Activated T-cell treated with anti-CD3 and anti-CD28 coated beads for 4 hours (primary cell): Measurements from ENCODE around the gene ADAMTS3.

Experiments
- DNase-seq: peaks from one replicate; pipeline ENCODE4 v3.0.0-alpha.2; 2020

ADAMTS3 gene

DNA sequence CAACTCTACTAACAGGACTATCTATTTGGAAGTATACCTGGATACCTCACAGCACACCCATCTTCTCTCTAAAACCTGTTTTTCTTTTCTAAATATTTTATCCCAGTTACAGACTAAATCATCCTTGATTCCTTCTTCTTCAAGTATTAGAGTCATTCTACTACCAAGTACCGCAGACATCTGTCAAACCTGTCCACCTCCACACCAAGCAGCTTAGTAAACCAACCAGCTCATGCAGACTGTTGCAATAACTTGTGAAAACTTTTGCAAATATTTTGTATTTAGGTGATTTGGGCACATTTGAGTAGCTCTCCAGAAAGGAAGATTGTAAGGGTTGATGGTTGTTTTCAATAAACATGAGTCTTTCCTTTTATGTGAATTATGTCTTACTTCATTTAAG is 238.6 kb downstream of the ADAMTS3 start:
- DNase-seq, result no peak

DNA sequence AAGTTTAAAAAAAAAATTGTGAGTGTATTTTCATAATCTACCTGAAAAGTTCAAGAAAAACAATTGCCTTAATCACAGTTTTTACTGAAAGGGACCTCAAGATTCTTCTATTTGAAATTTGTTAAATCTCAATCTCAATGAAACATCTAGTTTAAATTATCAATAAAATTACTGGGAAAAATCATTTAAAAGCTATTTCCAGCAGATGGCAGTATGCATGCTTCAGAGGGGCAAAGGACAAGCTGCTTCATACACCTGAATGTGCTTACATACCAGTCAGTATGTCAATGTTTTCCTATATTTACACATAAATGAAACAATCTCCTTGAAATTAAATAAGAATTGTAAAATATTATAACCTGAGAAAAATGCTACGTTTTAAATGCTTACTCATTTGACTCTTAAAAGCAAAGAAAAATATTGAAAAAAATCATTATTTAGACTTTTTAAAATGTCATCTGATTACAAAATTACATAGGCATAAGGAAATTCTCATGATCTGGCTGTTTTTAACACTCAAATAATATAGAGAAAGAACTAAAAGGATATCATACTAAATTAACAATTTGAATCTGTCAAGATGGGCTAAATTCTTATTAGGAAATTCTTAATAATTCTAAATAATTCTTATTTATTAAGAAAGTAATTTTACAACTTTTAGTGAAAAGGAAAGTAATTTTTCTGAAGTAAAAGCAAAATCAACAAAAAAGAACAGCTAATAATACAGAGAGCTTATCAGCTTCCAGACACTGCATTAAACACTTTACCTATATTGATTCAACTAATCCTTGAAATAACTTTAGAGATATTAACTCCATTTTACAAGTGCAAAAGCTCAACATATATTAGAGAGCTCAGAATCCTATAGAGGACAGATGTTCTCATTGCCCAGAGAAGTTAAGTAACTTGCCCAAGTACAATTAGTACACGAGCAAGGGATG is 242.1 kb downstream of the ADAMTS3 start:
- no peak for DNase-seq

DNA sequence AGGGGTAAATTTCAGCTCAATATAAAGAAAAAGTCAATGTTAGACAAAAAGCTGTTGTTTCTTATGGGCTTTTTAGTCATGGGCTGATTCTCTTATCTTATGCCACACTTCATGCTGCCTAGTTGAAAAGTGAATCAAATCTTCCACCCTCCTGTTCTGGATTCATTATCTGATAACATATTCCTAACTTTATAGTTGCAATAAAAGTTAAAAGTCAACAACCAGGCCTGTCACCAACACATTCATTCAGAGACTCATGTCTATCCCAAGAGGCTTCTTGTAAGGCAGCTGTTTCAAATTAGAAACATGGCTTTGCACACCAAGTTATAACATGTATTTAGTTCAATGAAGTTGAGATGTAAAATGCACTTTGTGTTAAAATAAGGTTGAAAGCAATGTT is 243.8 kb downstream of the ADAMTS3 start:
- no peak for DNase-seq

DNA sequence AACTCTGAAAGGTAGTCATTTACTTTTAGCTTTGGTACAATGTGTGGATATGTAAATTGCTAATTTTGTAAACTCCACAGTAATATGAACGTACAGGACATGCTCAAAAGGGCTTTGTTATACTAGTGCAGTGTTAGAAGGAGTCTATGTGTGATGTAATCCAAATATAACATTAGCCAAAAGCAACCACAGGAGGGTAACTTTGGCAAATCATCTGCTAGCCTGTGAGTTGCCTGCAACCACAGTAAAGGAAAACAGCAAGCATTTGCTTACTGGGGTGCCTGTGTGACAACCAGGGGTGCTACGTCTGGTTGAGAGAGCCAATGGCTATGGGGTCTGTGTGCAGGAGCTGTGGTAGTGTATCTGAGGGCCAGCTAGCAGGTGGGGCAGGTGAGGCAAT is 245.8 kb downstream of the ADAMTS3 start:
- no peak for DNase-seq

DNA sequence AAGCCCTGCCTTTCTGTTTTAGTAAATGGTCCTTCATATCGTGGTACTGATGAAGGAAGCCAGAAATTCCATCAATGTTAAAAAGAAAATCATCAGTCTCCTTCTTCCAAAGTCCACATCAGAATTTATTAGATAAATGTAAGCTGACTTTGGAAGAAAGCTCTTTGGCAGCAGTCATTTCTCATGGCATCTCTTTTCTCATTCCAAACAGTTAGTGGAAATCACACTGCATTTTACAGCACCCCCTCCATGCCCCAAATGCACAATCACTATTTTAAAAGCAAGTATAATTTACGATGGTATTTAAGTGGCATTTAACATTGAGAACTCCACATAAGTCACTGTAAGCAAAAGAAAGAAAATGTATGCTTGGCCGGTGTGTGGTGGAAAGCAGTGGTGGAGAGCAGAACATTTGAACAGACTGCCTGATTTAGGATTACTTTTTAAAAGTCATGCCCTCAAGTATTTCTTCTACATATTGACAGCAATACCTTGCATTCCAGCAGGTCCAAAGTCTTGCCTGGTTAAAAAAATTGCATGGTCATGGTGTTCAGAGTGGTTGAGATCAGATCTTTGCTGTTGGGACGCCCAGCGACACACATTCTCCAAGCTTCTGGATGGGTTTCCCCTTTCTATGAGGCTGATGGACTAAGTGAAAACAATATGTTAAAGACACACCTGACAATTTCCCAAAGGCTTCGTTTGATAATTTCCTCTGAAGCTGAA is 248.6 kb downstream of the ADAMTS3 start:
- DNase-seq, result no peak

DNA sequence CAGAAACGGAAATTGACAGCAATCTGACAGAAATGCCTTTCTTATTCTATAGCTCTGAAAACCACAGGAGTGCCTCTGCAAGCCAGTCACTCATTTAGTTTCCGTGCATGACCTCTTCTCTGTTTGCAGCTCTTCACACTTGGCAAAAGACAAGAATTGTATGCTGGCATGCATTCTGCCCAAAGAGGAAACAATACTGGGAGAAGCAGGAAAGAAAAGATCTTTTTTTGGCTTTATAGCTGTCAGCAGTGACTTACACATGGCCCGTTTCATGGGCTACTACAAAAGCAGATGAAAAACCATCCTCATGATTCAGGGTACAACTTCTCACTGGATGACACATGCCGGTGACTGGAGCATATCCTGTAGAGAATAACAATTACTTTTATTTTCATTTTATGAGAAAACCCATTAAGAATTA is 249.4 kb downstream of the ADAMTS3 start:
- DNase-seq, result no peak

DNA sequence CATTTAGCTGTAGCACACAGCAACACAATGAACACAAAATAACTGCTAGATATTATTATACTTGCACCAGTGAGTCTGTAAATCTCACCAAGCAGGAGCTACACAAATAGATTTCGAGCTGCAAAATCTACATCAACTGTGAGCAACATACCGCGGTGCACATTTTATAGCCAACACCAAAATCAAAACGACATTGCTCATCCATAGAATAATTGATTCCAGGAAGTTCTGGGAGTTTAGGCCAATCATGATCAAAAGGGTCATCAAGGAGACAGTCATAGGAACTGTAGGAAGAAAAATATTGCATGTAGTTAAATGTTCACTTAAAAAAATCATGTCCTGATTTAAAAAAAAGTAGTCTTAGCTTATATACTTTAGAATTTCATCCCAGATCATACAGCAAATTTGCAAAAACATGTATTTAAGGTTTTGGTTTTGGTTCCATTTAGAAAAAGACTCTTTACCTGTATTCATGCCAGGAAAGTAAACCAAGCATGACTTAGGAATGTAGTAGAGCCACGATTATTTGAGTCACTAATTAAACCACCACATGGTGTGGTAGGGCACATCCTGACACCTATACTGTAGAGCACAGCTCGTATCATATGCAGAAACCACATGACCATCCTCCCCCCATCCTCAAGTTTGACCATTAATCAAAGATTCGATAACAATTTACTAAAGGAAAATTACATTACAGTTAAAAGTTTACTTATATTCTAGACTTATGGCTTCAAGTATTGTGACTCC is 250.4 kb downstream of the ADAMTS3 start:
- DNase-seq, result no peak

DNA sequence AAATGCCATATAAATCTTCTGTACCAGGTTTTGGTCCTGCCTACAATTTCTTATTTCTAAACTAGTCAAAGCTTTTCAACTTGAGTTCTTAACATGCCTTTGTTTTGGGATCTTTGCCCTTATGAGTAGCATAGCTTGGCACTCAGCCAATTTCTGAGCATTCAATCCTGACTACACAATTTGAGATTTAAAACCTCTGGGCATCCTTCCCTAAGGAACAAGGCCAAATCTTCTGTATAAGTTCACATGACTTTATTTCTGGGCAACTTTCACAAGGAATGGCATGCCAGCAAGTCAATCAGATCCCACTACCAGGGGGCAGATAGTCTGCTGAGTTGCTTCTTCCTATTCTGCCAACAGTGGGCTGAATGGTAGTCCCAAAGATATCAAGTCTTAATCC is 254.2 kb downstream of the ADAMTS3 start:
- DNase-seq, result no peak

DNA sequence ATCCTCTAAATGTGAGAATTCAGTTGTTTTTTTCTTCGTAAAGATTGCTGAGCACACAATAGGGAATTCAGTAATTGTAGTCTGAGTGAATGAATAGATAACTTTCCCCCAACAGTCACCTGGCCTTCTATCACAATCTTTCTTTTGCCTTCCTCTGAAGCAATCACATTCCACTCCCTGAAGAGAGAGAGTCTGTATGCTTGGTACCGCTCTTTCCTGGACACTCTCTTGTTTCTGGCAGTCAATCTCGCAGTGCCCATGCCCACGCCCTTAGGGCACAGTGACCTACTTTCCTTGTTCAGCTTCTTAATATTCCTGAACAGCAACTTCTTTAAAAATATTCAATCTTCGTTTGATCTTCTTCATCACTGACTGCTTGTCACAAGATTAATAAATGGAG is 255.9 kb downstream of the ADAMTS3 start:
- no peak for DNase-seq

DNA sequence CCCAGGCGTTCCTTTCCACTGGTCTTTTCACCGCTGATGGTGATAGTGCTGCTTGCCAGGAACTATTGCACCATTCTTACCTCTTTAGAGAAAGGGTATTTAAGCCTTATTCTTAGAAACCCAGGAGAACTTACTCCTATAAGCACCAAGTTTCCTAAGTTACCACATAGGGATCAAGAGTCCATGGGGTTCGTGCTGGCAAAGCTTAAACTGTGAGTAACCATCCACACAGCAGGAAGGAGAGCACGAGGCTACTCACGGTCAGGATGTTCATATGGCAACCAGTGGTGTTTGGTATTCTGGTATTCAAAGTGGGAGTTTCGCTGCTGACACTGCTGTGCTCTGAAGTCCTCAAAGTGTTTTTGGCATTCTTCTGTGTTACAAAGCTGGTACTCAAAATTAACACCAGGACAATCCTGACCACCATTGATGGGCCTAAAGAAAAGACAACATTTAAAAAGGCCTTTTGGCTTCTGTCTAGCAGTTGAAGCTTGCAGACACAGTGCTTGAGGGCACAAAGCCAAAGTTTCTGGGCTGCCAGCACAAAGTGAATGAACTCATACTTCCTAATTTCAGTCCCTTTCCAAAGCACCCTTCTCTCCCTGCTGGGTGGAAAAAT is 256.9 kb downstream of the ADAMTS3 start:
- no peak for DNase-seq

DNA sequence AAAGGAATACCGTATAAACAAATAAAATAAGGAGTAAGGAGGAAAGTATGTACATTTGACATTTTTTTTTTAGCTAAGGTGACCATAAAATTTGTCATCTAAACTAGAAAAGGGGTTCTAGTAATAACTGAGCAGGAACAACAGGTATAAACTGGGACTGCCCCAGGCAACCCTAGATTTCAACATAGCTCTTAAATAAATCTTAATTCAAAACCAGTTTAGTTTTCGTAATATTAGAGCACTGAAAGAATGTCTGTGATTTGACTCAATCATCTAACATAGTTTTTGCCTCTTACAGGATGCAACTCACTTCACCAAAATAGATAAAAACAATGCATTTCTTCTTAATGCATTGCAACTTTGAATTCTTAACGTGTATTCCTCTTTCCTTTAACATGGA is 257.7 kb downstream of the ADAMTS3 start:
- no peak for DNase-seq

DNA sequence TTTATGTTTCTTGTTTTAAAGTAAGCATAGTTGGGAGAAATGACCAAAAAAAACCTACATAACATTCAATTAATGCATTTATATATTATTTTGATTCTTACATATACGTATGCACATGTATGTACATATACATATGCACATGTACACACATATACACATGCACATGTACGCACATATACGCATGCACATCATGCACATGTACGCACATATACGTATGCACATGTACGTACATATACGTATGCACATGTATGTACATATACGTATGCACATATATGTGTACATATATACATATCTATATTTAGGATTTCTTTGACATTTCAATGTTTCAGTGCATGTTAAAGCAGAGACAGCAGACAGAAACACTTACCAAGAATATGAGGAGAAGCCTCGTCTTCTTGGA is 263.4 kb downstream of the ADAMTS3 start:
- no peak for DNase-seq

DNA sequence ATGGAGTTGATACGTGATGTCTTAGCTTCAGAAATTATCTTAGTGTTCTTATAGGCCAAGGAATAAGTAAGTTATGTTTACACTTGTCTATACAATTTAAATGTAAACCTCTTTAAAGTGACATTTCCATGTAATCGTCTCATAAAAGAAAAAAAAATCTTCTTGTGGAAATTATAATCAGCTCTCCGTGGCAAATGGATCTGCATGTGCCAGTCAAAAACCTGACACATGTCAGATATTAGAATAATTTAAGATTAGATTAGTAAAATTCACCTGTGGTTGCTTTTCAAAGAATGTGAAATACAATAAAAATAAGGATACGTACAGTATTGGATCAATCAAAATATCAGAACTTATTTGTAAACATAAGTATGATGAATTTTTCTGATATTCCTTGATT is 263.9 kb downstream of the ADAMTS3 start:
- DNase-seq, result no peak

DNA sequence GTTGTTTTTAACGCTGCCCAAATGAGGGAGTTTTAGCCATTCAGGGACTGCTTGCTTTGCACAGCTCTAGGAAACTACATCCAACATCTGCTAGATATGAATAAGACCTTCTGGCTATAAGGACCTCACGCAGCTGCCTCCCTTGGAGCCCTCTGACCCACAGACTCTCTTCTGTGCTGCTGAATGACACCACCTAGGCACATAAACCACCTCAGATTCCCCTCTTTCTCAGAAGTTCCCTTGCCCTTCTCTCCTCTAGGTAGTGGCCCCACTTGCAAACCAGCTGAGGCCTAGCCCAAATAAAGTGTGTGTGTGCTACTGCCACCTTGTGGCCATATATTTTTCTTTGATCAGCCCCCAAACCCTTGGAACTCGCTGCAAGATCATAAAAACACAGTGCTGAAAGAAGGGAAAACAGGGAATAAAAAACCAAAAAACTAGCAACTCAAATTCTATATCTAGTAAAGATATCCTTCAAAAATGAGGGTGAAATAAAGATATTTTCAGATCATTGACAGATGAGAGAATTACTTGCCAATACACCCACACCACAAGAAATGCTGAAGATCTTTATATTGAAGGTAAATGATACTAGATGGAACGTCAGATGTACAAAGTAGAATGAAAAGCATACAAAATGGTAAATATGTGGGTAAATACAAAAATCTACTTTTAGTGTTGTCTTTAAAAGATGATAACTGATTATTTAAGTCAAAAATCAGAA is 265.9 kb downstream of the ADAMTS3 start:
- DNase-seq, result peak; percentile 8

DNA sequence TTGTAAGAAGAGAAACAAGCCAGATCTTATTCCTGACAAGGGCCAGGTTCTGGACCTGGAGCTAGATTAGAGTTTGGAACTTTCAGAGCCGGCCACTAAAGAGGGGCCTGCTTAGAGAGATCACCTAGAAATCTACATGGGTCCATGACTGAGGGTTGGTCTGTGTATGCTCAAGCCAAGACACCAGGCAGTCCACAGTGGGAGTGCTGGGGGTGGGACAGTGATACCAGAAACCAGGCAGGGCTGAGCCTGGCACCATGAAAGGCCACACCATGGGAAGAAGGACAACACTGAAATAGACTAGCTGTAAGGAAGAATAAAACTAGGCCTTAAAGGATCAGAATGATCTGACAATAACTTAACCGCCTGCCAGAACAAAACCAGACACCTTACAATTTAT is 267.3 kb downstream of the ADAMTS3 start:
- no peak for DNase-seq

DNA sequence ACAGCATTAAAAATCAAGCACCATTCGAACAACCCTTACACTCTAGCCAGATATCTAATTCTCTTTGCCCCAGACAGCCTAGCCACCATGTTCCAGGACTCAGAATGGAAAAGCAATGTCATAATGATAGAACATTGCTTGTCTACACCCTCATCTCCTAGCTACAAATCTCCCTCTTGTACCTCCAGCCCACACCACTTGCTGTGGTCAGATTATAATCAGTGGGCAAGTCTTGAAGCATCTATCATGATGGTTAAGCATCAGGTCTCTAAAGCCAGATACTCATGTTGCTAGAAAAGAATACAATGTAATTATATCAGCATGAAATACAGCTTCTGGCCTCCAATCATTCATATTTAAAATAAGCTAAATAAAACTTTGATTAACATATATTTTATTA is 268.9 kb downstream of the ADAMTS3 start:
- no peak for DNase-seq

DNA sequence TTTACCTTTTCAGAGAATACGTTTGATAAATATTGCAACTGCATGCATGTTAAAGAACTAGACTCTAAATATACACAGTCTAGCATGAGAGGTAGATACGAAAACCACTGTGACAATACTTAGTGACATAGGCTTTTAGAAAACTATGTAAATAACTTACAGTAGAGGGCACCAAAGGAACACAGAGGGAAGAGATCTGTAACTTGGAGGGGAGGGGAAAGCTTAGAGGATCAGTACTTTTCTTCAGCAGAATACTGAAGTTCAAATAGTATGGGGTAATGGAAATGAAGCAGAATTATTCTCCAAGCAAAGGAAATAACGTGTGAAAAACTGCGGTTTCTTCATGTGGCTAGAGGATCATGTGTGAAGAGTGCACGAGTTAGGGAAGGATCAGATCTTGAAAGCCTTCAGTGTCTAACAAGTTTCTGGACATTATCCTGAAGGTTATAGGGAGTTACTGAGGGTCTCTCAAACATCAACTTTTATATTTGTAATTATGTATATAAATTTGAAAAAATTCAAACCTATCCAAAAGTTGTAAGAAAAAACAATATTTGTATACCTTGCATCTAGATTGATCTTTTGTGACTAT is 273.0 kb downstream of the ADAMTS3 start:
- DNase-seq, result no peak

DNA sequence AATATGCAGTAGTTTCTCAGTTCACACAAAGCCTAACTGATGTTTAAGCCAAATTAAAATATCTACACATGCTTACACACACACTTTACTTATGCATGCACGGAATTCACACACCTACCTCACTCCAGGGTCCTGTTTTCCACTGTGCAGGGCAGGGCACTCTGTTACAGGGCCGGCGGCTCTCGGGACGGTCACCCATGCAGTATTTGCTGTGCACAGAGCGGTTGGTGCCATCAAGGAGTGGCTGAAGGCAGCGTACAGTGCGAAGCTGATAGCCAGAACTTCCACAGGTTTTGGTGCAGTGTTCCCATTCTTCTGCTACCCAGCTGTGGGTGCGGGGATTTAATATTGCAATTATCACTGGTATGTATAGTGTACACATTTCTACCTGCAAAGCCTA is 278.3 kb downstream of the ADAMTS3 start:
- DNase-seq, result no peak

DNA sequence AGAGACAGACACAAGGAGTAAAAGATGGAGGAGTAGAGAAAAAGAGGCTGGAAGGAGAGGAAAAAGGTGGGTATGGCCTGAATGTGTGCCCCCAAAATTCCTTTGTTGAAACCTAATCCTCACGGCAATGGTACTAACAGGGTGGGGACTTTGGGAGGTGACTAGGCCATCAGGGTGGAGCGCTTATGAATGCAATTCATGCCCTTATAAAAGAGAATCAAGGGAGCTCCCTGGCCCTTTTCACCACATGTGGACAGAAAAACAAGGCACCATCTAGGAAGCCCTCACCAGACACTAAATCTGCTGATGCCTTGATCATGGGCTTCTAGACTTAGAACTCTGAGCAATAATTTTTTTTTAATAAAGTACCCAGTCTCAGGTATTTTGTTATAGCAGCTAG is 282.1 kb downstream of the ADAMTS3 start:
- DNase-seq, result no peak

DNA sequence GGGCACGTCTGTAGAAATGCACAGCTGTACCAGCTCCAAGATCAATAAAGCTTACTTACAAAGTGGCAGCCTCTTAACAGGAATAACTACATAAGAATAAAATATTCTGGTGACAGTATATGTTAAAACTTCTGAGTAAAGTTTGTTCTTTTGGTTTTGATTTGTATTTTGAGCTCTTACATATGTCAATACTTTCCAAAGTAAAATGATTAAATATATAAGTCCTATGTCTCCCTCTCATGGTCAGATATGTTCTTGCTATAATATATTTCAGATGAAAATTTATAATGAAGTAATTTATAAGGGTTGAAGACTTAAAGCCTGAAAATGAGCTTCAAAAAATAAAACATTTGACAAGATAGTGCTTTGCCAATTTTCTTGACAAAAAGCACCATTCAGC is 282.8 kb downstream of the ADAMTS3 start:
- no peak for DNase-seq

DNA sequence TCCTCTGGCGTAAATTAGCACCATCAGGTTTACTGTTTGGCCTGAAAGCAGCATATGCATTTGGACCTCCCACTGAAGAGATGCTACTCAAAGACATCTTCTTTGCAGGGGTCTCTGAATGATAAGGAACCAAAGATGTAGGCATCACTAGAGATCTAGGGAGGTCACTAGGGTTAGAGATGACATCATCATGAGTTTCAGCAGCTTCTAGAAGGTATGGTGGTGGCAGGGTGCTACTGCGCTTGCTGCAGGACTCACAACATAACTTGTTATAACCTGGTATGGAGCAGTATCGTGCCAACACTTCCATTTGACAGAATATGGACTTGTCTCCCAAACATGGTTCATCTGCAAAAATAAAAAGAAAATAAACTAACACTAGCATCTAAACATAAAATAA is 285.7 kb downstream of the ADAMTS3 start:
- DNase-seq, result no peak

DNA sequence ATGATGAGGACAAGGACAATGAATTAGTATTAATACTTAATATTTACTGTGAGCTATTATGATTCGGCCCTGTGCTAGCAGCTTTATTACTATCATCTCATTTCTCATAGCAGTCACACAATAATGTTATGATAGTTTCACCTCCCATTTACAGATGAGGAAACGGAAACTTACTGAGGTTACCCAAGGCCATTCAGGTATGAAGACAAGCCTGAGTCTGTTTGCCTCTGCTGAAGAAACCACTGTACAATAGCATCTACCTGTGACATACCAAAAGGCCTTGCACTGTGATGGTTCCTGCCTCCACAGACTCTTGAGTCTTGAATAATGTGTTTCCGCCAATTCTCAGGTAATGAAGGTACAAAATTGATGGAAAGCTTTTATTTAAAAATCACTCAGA is 288.8 kb downstream of the ADAMTS3 start:
- DNase-seq, result no peak
